Esophagus (tissue), 2 donors: ENCODE results near the gene ASIC2. TPM values are rescaled to one million over a fixed set of nuclear protein-coding genes. Genes with fewer than 3 reads are reported as not detected.
A peak's percentile ranks its signal among the peaks of the same experiment; 100 is the strongest.

Experiments used
- H3K27ac ChIP-seq, 2 donors: one replicate each; pipeline ENCODE4 v1.5.1; 2013; ENCODE audit warnings: low read depth in 2 of 2, mild to moderate bottlenecking in 2 of 2, inconsistent platforms in 1 of 2, low read length in 1 of 2, moderate library complexity in 1 of 2
- H3K27me3 ChIP-seq, 2 donors: one replicate each; pipeline ENCODE4 v1.6.1; 2013; ENCODE audit warnings: low read length in 2 of 2, control low read depth in 1 of 2, mild to moderate bottlenecking in 1 of 2; ENCODE audit not compliant: insufficient read depth in 2 of 2, control insufficient read depth in 1 of 2
- H3K36me3 ChIP-seq, 2 donors: one replicate each; pipeline ENCODE4 v1.6.1; 2013; ENCODE audit warnings: low read length in 1 of 2; ENCODE audit not compliant: control insufficient read depth in 2 of 2, insufficient read depth in 2 of 2
- H3K4me1 ChIP-seq, 2 donors: one replicate each; pipeline ENCODE4 v1.6.1; 2013; ENCODE audit warnings: low read length in 1 of 2; ENCODE audit not compliant: control insufficient read depth in 2 of 2, insufficient read depth in 2 of 2
- H3K4me3 ChIP-seq, 2 donors: one replicate each; pipeline ENCODE4 v1.5.1; 2013; ENCODE audit warnings: low read length in 2 of 2, mild to moderate bottlenecking in 2 of 2, low read depth in 1 of 2, moderate library complexity in 1 of 2
- H3K9me3 ChIP-seq, 2 donors: one replicate each; pipeline ENCODE4 v1.6.1; 2013; ENCODE audit warnings: mild to moderate bottlenecking in 2 of 2, low read depth in 1 of 2, low read length in 1 of 2, moderate library complexity in 1 of 2; ENCODE audit not compliant: control insufficient read depth in 2 of 2, insufficient read depth in 1 of 2
- WGBS, 2 donors: extraction: QIAGEN DNeasy Blood & Tissue Kit; methylation state at CpG; one replicate each; pipeline ENCODE4 v1.1.7; 2013; 5-methylcytosine and 5-hydroxymethylcytosine counted together
- polyA plus RNA-seq, 2 donors: library from polyadenylated mRNA; stranded (reverse); fragments of 200-250 nt; gene quantifications; one replicate each; pipeline ENCODE4 v1.2.3, GENCODE V29; 2013
- donor health status: healthy with polysubstance abuse.
- donor health status: Bipolar disorder and iron deficiency.

ASIC2 gene
- not detected for polyA plus RNA-seq

GRCh38 chr17:33292981-33293867 is at the start of gene ASIC2:
TSS of gene ASIC2 (minus strand) at chr17:33293295.
- H3K4me3 ChIP-seq, result peak within 1 kb of the TSS in 1 of 2 donors; percentile 36
- H3K4me1 ChIP-seq, result peaks cover 5 to 13% of the 10 kb centered on the region in 2 donors
- no peaks in the 10 kb centered on the region for H3K9me3 ChIP-seq
- WGBS, 2 donors, result 8 to 10% methylated on average over 60 to 68 of the region's 68 CpGs
- H3K27me3 ChIP-seq, result peaks cover 4 to 13% of the 10 kb centered on the region in 2 donors
- no peak within 1 kb of the TSS for H3K27ac ChIP-seq
- no peaks in the 10 kb centered on the region for H3K36me3 ChIP-seq

GRCh38 chr17:33342025-33342424 is 48.9 kb upstream of the ASIC2 start:
- Histone ChIP-seq H3K27ac (no peak overlapping the region), H3K9me3 (no peaks in the 10 kb centered on the region), H3K27me3 (no peaks in the 10 kb centered on the region), H3K4me3 (no peak overlapping the region), H3K4me1 (no peaks in the 10 kb centered on the region), H3K36me3 (no peaks in the 10 kb centered on the region)
- 53 to 60% methylated on average over 3 of the region's 3 CpGs for WGBS, 2 donors

- Histone ChIP-seq H3K4me3 (no peak overlapping the region), H3K27me3 (peaks cover 0 to 5% of the 10 kb centered on the region in 2 donors), H3K9me3 (no peaks in the 10 kb centered on the region), H3K36me3 (no peaks in the 10 kb centered on the region), H3K4me1 (no peaks in the 10 kb centered on the region), H3K27ac (no peak overlapping the region)
- 66 to 73% methylated on average over 4 of the region's 4 CpGs for WGBS, 2 donors
Observed at GRCh38 chr17:33338242-33338641, 45.1 kb upstream of the ASIC2 start.

DNA sequence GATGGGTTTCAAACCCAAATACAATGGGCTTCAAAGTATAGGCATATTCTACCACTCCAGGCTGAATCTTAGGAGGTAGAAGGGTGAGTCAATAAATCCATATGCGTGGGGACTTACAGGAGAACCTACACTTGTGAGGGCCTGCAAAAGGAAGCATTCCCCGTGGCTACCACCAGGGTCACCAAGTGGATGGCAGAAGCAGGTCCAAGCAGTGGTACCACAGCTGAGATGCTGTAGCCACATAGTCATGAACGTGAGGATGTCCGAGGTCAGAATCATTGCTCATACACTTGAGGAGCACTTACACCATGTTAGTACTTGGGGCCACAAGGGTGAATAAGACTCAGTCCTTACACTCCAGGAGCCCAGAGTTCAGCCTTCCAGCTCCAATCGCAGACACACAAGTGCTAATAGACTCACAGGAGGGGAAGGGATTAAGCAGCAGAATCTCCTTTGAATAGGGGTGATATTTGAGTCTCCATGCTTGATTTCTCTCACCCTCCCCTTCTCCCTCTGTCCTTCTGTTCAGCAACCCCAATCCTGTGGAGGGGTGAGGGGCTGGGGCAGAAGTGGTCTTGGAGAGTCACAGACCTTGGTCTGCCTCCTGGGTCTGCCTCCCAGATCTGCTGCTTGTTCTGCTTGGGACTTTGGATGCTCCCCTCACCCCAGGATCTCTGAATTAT is 42.5 kb upstream of the ASIC2 start:
- H3K36me3 ChIP-seq, result no peaks in the 10 kb centered on the region
- no peaks in the 10 kb centered on the region for H3K9me3 ChIP-seq
- no peak overlapping the region for H3K4me3 ChIP-seq
- no peaks in the 10 kb centered on the region for H3K4me1 ChIP-seq
- no peak overlapping the region for H3K27ac ChIP-seq
- peaks cover 0 to 5% of the 10 kb centered on the region in 2 donors for H3K27me3 ChIP-seq
- 49 to 50% methylated on average over 5 of the region's 5 CpGs for WGBS, 2 donors

DNA sequence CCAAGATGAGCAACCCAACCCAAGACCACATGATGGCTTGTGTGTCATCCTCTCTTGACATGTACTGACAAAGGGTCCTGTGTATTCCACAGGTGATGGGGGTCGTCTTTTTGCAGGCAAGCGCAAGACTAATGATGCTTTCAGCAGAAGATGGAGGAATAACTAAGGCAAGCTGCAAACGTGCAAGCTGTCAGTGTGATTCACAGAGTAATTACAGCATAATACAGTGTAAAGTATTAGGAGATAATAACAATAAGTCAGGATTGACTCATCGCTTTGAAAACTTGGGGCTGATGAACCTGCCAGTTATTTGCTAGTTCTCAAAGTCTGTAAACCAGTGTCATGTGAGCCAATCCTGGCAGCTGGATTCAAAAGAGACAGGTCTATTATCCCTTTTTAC is 41.6 kb upstream of the ASIC2 start:
- H3K27me3 ChIP-seq, result peaks cover 0 to 5% of the 10 kb centered on the region in 2 donors
- H3K36me3 ChIP-seq, result no peaks in the 10 kb centered on the region
- 48 to 50% methylated on average over 4 of the region's 4 CpGs for WGBS, 2 donors
- no peaks in the 10 kb centered on the region for H3K4me1 ChIP-seq
- no peaks in the 10 kb centered on the region for H3K9me3 ChIP-seq
- no peak overlapping the region for H3K4me3 ChIP-seq
- no peak overlapping the region for H3K27ac ChIP-seq

DNA sequence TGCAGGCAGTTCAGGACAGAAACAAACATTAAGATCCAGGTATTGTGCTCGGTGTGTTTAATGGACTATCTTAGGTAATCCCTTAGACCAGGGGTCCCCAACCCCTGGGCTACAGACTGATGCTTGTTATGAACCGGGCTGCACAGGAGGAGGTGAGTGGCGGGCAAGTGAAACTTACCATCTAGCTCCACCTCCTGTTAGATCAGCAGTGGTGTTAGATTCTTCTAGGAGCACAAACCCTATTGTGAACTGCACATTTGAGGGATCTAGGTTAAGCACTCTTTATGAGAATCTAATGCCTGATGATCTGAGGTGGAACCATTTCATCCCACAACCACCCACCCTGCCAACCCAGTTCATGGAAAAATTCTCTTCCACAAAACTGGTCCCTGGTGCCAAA is 37.8 kb upstream of the ASIC2 start:
- Histone ChIP-seq H3K27me3 (peaks cover 2% of the 10 kb centered on the region in 2 donors), H3K4me3 (no peak overlapping the region), H3K4me1 (no peaks in the 10 kb centered on the region), H3K9me3 (no peaks in the 10 kb centered on the region), H3K36me3 (no peaks in the 10 kb centered on the region), H3K27ac (no peak overlapping the region)
- 78% methylated on average over 3 of the region's 3 CpGs for whole genome bisulfite sequencing, 2 donors

- Histone ChIP-seq H3K9me3 (no peaks in the 10 kb centered on the region), H3K4me1 (no peaks in the 10 kb centered on the region), H3K27me3 (peaks cover 0 to 2% of the 10 kb centered on the region in 2 donors), H3K27ac (no peak overlapping the region), H3K36me3 (no peaks in the 10 kb centered on the region), H3K4me3 (no peak overlapping the region)
- WGBS, 2 donors, result 19 to 25% methylated on average over 4 of the region's 4 CpGs
Observed at GRCh38 chr17:33328129-33328528, 35.0 kb upstream of the ASIC2 start.

- H3K4me3 ChIP-seq, result no peak overlapping the region
- no peaks in the 10 kb centered on the region for H3K36me3 ChIP-seq
- H3K27ac ChIP-seq, result no peak overlapping the region
- no peaks in the 10 kb centered on the region for H3K9me3 ChIP-seq
- peaks cover 0 to 2% of the 10 kb centered on the region in 2 donors for H3K27me3 ChIP-seq
- WGBS, 2 donors, result 53 to 66% methylated on average over 3 of the region's 3 CpGs
- H3K4me1 ChIP-seq, result no peaks in the 10 kb centered on the region
Observed at GRCh38 chr17:33324736-33325135, 31.6 kb upstream of the ASIC2 start.

DNA sequence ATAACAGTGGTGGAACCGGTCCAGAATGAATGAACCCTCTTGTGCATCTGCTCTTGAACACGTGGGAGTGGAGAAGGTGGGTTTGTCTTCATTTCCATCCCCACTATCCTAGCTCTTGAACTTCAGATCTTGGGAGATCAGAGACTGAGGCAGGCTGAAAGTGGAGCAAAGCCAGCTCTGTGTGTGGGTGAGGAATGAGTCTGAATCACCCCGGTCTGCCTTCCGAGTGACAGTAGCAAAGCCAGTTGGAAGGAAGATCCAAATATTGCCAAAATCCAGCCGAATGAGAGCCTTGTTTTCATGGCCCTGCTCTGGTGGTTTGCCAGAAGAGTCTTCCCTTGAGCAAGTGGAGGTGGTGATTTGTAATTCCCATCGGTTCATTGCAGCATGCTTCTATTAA is 29.0 kb upstream of the ASIC2 start:
- Histone ChIP-seq H3K9me3 (no peaks in the 10 kb centered on the region), H3K36me3 (no peaks in the 10 kb centered on the region), H3K4me1 (no peaks in the 10 kb centered on the region), H3K27me3 (peaks cover 0 to 2% of the 10 kb centered on the region in 2 donors), H3K4me3 (no peak overlapping the region), H3K27ac (no peak overlapping the region)
- 40 to 43% methylated on average over 6 of the region's 6 CpGs for WGBS, 2 donors
